Right atrium auricular region (tissue), 2 donors: ENCODE data around the gene KRTAP10-5. TPM values are rescaled to one million over a fixed set of nuclear protein-coding genes. Genes with fewer than 3 reads are reported as not detected.

Experiments used
- DNase-seq: peaks from one replicate; pipeline ENCODE4 v3.0.0-alpha.2; 2019; ENCODE audit warnings: low spot score
- H3K27ac ChIP-seq, 2 donors: fragments of 200-600 bp; sonication (generic); 1 replicate in 1 of 2; 2 replicates in 1 of 2; pipeline ENCODE4 v1.5.1; 2016 to 2019
- H3K27me3 ChIP-seq, 2 donors: fragments of 200-600 bp; sonication (generic); one replicate each; pipeline versions ENCODE4 v1.5.1 to v1.6.0; 2017 to 2019
- H3K36me3 ChIP-seq: fragments of 200-600 bp; sonication (generic); one replicate; pipeline ENCODE4 v1.5.1; 2016
- H3K4me1 ChIP-seq, 2 donors: fragments of 200-600 bp; sonication (generic); one replicate each; pipeline versions ENCODE4 v1.5.1 to v1.6.0; 2017 to 2019
- H3K4me3 ChIP-seq, 2 donors: fragments of 200-600 bp; sonication (generic); 1 replicate in 1 of 2; 2 replicates in 1 of 2; pipeline ENCODE4 v1.5.1; 2017 to 2019; ENCODE audit warnings: mild to moderate bottlenecking in 1 of 2, moderate library complexity in 1 of 2
- H3K9me3 ChIP-seq, 2 donors: fragments of 200-600 bp; sonication (generic); one replicate each; pipeline ENCODE4 v1.5.1; 2019
- CTCF ChIP-seq, 2 donors: fragments of 200-600 bp; sonication (generic); IDR thresholded peaks; one replicate each; pipeline ENCODE4 v1.5.1; 2019; ENCODE audit warnings: antibody characterized with exemption in 2 of 2
- total RNA-seq, 2 donors: library from RNA; depleted of rRNA; stranded (reverse); fragments of >200 nt; gene quantifications; one replicate each; pipeline ENCODE4 v1.1.0, GENCODE V29; 2016

KRTAP10-5 gene
- total RNA-seq, 2 donors from 2014 or later, result not detected

- TF ChIP-seq CTCF (IDR thresholded peaks at IDR 0.05), result no peak
- Histone ChIP-seq H3K4me1 (no peaks in the 10 kb centered on the region), H3K4me3 (no peak overlapping the region), H3K36me3 (no peaks in the 10 kb centered on the region), H3K9me3 (no peaks in the 10 kb centered on the region), H3K27ac (no peak overlapping the region), H3K27me3 (no peaks in the 10 kb centered on the region)
- no peak for DNase-seq
These were observed 8.7 kb upstream of the KRTAP10-5 start for GRCh38 chr21:44589094-44589493.

DNA sequence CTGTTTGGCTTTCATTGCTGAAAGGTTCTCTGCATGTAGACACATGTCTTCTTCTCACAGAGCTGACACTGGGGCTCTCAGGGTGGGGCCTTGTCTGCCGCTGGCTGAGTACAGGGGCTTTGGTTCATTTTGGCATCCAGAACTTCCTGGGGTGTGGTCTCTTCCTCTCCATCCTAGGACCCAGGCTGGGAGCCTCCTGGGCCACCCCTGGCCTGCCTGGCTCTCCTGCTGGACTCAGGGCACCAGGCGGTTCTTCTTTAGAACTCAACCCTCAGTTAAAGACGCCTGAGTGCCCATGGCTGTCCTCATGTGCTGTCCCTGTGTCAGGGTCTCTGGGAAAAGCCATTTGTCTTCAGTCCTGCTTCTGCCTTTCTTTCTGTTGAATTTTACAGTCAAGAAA is 5.5 kb upstream of the KRTAP10-5 start:
- Histone ChIP-seq H3K27ac (no peak overlapping the region), H3K36me3 (no peaks in the 10 kb centered on the region), H3K27me3 (no peaks in the 10 kb centered on the region), H3K9me3 (peaks cover 0 to 11% of the 10 kb centered on the region in 2 donors), H3K4me1 (no peaks in the 10 kb centered on the region), H3K4me3 (no peak overlapping the region)
- no peak for DNase-seq
- no peak for TF ChIP-seq CTCF (IDR thresholded peaks at IDR 0.05)

DNA sequence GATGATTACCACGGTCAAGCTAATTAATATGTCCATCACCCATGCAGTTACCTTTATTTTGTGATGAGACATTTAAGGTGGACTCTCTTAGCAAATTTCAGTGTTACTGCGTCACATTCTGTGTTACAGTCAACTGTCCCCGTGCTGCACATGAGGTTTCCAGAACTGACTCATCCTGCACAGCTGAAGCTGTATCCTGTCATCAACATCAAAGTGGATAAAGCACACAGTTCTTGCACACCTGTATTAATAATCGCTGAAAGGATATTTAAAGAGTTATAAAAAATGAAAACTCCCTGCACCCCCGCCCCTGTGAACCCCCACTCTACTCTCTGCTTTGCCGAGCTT is 3.4 kb upstream of the KRTAP10-5 start:
- Histone ChIP-seq H3K9me3 (peaks cover 0 to 13% of the 10 kb centered on the region in 2 donors), H3K4me1 (no peaks in the 10 kb centered on the region), H3K27me3 (no peaks in the 10 kb centered on the region), H3K4me3 (no peak overlapping the region), H3K27ac (no peak overlapping the region), H3K36me3 (no peaks in the 10 kb centered on the region)
- no peak for DNase-seq
- no peak for TF ChIP-seq CTCF (IDR thresholded peaks at IDR 0.05)

GRCh38 chr21:44583089-44583799 is 2.8 kb upstream of the KRTAP10-5 start:
- no peaks in the 10 kb centered on the region for H3K36me3 ChIP-seq
- H3K4me1 ChIP-seq, result no peaks in the 10 kb centered on the region
- no peak for TF ChIP-seq CTCF (IDR thresholded peaks at IDR 0.05)
- DNase-seq, result peak; percentile 36
- H3K4me3 ChIP-seq, result no peak overlapping the region
- no peak overlapping the region for H3K27ac ChIP-seq
- H3K27me3 ChIP-seq, result no peaks in the 10 kb centered on the region
- H3K9me3 ChIP-seq, result peaks cover 0 to 13% of the 10 kb centered on the region in 2 donors

DNA sequence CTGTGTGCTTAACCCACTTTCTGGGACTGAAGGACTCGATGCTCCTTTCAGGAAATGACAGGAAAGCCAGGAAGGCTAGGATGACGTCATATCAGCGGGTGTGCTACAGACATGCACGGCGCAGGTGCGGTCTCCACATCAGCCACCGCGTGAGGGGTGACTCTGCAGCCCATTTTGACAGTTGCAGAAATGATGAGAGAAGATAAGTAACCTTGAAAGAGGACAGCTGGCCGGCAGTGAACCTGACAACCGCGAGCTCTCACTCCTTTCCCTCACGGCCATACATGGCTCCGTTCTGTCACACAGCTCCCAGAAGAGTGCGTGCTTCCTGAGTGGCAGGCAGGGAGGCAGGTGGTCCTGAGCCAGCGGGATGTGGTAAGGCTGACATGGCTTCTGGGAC is 1.7 kb upstream of the KRTAP10-5 start:
- Histone ChIP-seq H3K27me3 (no peaks in the 10 kb centered on the region), H3K9me3 (peaks cover 0 to 17% of the 10 kb centered on the region in 2 donors), H3K27ac (no peak overlapping the region), H3K36me3 (no peaks in the 10 kb centered on the region), H3K4me3 (no peak overlapping the region), H3K4me1 (no peaks in the 10 kb centered on the region)
- DNase-seq, result peak; percentile 44
- no peak for TF ChIP-seq CTCF (IDR thresholded peaks at IDR 0.05)

GRCh38 chr21:44581158-44581557 is 754 bp upstream of the KRTAP10-5 start:
- Histone ChIP-seq H3K27ac (no peak overlapping the region), H3K9me3 (peaks cover 0 to 23% of the 10 kb centered on the region in 2 donors), H3K36me3 (no peaks in the 10 kb centered on the region), H3K27me3 (no peaks in the 10 kb centered on the region), H3K4me3 (no peak overlapping the region), H3K4me1 (no peaks in the 10 kb centered on the region)
- TF ChIP-seq CTCF (IDR thresholded peaks at IDR 0.05), result no peak
- no peak for DNase-seq
